BJ (cell line): ENCODE measurements around the gene NOVA1. TPM values are rescaled to one million over a fixed set of nuclear protein-coding genes. Genes with fewer than 3 reads are reported as not detected.

Source experiments
- CTCF ChIA-PET: fragments of 350-600 bp; formaldehyde crosslinking; extraction: SDS; loops from one replicate; lab custom pipeline; 2021; ENCODE audit warnings: antibody characterized with exemption, inconsistent platforms; lab: Yijun Ruan, JAX
- POLR2A ChIA-PET: fragments of 300-600 bp; sonication (Branson Sonifier 250); formaldehyde crosslinking; extraction: SDS; loops from one replicate; lab custom pipeline; 2021; ENCODE audit warnings: antibody characterized with exemption; lab: Charles Lee
- DNase-seq: peaks from one replicate; pipeline ENCODE4 v3.0.0-alpha.2; 2011; ENCODE audit warnings: low read depth
- H3K27me3 ChIP-seq: 2 replicates; pipeline ENCODE4 v1.6.0; 2011; ENCODE audit warnings: low read length; ENCODE audit not compliant: control insufficient read depth, insufficient read depth
- H3K36me3 ChIP-seq: 2 replicates; pipeline ENCODE4 v1.5.1; 2011; ENCODE audit warnings: low read length; ENCODE audit not compliant: control insufficient read depth, insufficient read depth
- H3K4me3 ChIP-seq: 2 replicates; pipeline ENCODE4 v1.5.1; 2011; ENCODE audit warnings: low read depth, mild to moderate bottlenecking, control low read depth, low read length
- CTCF ChIP-seq: IDR thresholded peaks from 2 replicates; pipeline ENCODE4 v1.5.1; 2011; ENCODE audit warnings: low read depth, mild to moderate bottlenecking, control low read depth, inconsistent platforms, low read length, moderate library complexity; ENCODE audit not compliant: insufficient read depth
- polyA plus RNA-seq: library from polyadenylated mRNA; depleted of rRNA; stranded (reverse); fragments of >200 nt; gene quantifications from 2 replicates; pipeline ENCODE4 v1.2.3, GENCODE V29; 2011

NOVA1 gene
- polyA plus RNA-seq, 1 experiment = not detected

GRCh38 chr14:26593357-26593756 lies 4.5 kb downstream of the NOVA1 start:
- ChIA-PET POLR2A (no interaction called here), CTCF (interaction anchor here (1.3 kb wide), 1 partner anchor 93 kb away, joined by 3 read pairs; no protein-coding TSS in a partner anchor)
- Histone ChIP-seq H3K36me3 (no peaks in the 10 kb centered on the region), H3K4me3 (no peak overlapping the region), H3K27me3 (no peaks in the 10 kb centered on the region)
- no peak for TF ChIP-seq CTCF
- no peak for DNase-seq

GRCh38 chr14:26589925-26590324 lies 7.9 kb downstream of the NOVA1 start:
- CTCF ChIA-PET = no interaction called here
- Histone ChIP-seq H3K4me3 (no peak overlapping the region), H3K27me3 (no peaks in the 10 kb centered on the region), H3K36me3 (no peaks in the 10 kb centered on the region)
- no peak for DNase-seq
- no peak for TF ChIP-seq CTCF
- POLR2A ChIA-PET = no interaction called here

GRCh38 chr14:26577711-26578110 lies 20.1 kb downstream of the NOVA1 start:
- Histone ChIP-seq H3K4me3 (no peak overlapping the region), H3K27me3 (no peaks in the 10 kb centered on the region), H3K36me3 (no peaks in the 10 kb centered on the region)
- no peak for TF ChIP-seq CTCF
- ChIA-PET POLR2A (no interaction called here), CTCF (interaction anchor here (0.7 kb wide), 1 partner anchor 86 kb away, joined by 4 read pairs; no protein-coding TSS in a partner anchor)
- DNase-seq = no peak

GRCh38 chr14:26554069-26554772 lies 43.6 kb downstream of the NOVA1 start:
- Histone ChIP-seq H3K36me3 (no peaks in the 10 kb centered on the region), H3K27me3 (no peaks in the 10 kb centered on the region), H3K4me3 (no peak overlapping the region)
- no peak for TF ChIP-seq CTCF
- ChIA-PET CTCF (no interaction called here), POLR2A (no interaction called here)
- DNase-seq = no peak

- POLR2A ChIA-PET = no interaction called here
- DNase-seq = no peak
- no peak for TF ChIP-seq CTCF
- Histone ChIP-seq H3K4me3 (no peak overlapping the region), H3K27me3 (no peaks in the 10 kb centered on the region), H3K36me3 (no peaks in the 10 kb centered on the region)
- CTCF ChIA-PET = no interaction called here
These were observed 48.3 kb downstream of the NOVA1 start for GRCh38 chr14:26549571-26549970.
